Central memory CD4-positive, alpha-beta T cell (primary cell): ENCODE data around the gene ZBTB40.

Experiments used
- DNase-seq: peaks from one replicate; pipeline ENCODE4 v3.0.0; 2022

Gene ZBTB40

DNA sequence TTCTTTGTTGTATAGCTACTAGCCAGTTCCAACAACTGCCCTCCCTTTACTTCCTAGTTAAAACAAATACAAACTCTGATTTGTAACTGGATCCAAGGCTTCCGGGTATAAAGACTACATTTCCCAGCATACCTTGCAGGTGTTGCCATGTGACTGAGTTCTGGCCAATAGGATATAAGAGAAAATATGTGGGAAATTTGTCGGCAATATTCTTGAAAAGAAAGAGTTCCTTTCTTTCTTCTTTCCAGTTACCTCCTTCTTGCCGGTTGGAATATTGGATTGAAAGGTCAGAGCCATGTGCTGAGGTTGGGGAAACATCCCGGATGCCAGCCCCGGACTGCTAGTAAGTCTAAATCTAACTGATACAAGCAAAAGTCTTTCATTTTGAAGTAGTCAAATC lies 23.0 kb upstream of the ZBTB40 start:
- DNase-seq, result peak; percentile 38

GRCh38 chr1:22431965-22432364 lies 19.7 kb upstream of the ZBTB40 start:
- DNase-seq, result no peak

DNA sequence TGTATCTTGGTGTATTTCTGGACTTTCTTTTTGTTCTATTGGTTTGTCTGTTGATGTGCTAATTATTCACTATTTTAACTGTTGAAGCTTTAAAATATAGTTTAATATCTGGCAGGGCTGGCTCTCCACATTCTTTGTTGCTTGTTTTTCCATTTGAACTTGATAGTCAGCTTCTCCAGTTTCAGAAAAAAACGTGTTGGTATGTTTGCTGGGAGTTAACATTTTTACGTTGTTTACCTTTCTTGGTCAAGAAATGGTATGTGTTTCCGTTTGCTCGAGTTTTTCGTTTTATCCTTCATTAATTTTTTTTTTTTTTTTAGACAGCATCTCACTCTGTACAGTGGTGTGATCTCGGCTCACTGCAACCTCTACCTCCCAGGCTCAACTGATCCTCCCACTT lies 16.9 kb upstream of the ZBTB40 start:
- DNase-seq, result no peak

DNA sequence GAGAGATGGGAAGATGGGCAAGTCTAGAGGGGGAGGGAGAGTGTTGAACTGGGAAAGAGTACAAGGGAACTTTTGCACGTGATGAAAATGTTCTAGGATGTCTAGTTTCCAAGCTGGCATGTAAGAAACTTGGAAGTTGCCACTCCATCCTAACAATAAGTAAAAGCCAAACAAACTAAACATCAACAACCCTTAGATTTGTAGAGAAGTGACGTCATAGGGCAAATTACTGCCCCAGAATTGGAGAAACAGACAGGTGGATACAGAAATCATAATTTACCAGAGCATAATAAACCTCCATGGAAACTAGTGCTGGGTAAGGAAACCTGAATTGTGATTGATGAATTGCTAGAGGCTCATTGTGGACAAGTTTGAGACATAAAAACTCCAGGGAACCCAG lies 14.7 kb upstream of the ZBTB40 start:
- DNase-seq, result no peak

DNA sequence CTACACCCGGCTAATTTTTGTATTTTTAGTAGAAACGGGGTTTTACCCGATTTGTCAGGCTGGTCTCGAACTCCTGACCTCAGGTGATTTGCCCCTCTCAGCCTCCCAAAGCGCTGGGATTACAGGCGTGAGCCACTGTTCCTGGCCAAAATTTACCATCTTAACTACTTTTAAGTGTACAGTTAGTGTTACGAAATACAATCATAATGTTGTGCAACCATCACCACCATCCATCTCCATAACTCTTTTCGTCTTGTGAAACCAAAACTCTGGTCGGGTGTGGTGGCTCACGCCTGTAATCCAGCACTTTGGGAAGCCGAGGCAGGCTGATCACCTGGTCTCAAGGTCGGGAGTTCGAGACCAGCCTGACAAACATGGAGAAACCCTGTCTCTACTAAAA lies 14.1 kb upstream of the ZBTB40 start:
- no peak for DNase-seq

- DNase-seq, result no peak
These were observed 11.1 kb upstream of the ZBTB40 start for GRCh38 chr1:22440582-22440981.

- DNase-seq, result no peak
These were observed 9.3 kb upstream of the ZBTB40 start for GRCh38 chr1:22442212-22442894.

DNA sequence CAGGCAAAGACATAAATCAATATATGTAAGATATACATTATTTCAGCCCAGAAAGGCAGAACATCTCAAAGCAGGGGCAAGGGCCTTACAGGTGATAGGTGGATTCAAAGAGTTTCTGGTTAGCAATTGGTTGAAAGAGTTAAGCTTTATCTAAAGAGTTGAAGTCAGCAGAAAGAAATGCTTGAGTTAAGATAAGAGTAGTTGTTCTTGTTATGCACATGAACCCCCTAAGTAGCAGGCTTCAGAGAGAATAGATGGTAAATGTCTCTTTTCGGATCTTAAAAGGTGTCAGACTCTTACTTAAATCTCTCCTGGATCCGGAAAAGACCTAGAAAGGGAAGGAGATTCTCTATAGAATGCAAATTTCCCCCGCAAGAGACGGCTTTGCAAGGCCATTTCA lies 8.3 kb upstream of the ZBTB40 start:
- DNase-seq, result no peak

GRCh38 chr1:22444856-22445255 lies 6.8 kb upstream of the ZBTB40 start:
- DNase-seq, result no peak

DNA sequence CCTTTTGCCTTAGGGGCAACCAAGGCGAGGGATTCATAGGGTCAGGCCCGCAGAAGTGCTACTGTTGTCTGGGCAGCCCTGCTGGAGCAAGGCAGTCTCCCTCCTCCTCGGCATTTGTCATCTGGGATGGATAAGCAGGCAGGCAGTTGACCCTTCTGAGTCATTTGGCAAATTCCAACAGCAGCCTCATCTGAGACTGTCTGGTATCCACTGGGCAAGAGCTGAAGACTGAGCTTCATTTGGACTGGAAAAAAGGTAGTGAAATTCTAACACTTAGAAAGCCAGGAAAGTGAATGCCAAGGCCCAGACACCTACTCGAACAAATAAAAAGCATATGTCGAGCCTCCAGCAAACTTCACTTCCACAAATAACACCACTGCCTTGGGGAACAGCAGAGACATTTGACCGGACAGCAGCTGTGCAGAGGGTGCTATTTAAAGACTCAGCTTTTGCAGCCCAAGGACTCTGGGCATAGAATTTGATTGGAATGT lies 4.0 kb upstream of the ZBTB40 start:
- DNase-seq, result no peak

DNA sequence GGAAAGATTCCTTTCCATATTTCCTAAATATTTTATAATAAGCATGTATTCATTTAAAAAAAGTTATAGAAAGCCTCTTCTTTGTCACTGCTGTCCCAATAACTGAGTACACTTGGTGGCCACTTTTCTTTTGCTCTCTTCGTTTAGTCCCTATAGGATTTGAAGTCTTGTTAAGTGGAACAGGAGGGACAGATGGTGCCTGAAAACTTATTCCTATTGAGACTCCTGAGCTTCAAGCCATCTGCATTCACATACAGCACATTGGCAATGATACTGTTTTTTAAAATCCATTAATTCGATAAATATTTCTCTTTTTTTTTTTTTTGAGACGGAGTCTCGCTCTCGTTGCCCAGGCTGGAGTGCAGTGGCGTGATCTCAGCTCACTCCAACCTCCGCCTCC lies 2.0 kb upstream of the ZBTB40 start:
- DNase-seq, result no peak

DNA sequence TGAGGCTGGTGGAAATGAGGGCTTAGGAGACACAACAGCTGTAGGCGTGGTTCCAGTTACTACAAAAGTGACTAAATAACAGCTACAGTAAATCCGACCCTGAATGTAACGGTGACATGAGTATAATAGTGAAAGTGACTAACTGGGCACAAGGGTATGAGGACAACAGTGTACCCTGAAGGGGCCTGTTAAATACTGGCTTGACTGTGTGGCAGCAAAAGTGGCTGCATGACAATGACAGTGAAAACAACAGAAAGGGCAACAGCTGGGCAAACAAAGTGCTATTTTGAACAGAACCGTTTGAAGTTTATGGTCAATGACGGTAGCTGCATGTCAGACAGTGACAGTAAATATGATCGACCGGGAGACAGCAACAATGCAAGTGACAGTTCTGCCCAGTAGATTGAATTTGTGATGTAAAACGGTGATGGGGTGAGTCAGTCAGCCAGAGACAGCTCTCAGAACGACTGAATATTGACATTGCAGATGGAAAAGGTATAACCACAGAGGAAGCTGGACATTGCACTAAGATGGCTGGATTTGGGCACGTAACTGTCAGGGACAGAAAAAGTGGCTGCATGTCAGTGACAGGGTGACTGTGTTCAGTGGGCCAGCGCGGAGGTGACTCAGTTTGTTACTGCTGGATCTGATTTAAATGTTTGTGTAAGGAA lies 1.2 kb upstream of the ZBTB40 start:
- no peak for DNase-seq

- DNase-seq, result peak; percentile 33
These were observed 868 bp downstream of the ZBTB40 start for GRCh38 chr1:22452481-22452957.

DNA sequence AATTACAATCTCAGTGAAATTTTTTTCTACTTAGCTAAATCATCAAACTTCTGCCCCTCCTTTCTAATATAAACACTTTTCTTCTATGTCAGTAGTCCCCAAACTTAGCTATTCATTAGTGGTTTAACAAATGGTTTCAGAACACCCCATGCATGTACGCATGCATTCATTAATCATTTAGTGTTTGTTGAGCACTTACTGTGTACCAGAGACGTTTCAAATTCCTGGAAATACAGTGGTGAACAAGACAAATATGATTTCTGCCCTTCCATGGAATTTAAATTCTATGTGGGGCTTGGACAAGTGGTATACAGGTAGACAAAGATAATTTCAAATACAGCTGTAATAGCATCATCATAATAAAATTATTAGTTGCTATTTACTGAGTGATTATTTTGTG lies 1.5 kb downstream of the ZBTB40 start:
- no peak for DNase-seq

- DNase-seq, result no peak
These were observed 2.9 kb downstream of the ZBTB40 start for GRCh38 chr1:22454476-22455056.

DNA sequence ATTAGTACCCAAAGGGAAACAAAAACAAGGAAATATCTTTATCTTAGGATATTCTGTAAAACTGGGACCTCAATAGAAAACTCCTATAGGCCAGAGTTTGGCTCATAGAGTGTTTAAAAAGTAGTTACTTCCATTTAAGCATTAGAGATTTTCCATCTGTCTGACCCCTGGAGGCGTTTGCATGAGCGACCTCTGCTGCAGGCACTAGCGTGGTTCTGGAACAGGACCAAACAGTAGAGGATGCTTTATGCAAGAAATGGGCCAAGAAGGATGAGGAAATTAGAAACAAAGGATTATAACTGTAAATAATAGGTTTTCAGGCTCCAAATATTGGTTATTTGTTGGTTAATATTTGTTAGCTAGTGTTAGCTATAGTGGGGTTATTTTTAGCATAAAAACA lies 5.7 kb downstream of the ZBTB40 start:
- DNase-seq, result no peak

DNA sequence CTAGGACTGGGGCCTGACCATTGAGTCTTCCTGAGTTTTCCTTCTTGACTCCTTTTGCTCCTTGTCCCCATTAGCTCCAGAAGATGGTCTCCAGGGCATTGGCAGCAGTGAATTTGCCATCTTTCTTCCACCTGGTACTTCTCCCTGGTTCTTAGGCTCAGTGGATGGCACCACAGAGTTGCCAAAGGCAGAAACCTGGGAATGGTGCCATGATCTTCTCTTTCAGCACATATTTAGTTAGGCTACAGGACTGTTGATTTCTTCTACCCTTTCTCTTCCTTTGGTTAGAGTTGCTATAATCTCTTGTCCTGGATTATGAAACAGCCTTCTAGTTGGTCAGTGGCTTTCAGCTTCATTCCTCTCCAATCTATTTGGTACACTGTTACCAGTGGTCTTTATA lies 6.2 kb downstream of the ZBTB40 start:
- DNase-seq, result no peak

GRCh38 chr1:22461100-22461499 lies 9.4 kb downstream of the ZBTB40 start:
- DNase-seq, result no peak

DNA sequence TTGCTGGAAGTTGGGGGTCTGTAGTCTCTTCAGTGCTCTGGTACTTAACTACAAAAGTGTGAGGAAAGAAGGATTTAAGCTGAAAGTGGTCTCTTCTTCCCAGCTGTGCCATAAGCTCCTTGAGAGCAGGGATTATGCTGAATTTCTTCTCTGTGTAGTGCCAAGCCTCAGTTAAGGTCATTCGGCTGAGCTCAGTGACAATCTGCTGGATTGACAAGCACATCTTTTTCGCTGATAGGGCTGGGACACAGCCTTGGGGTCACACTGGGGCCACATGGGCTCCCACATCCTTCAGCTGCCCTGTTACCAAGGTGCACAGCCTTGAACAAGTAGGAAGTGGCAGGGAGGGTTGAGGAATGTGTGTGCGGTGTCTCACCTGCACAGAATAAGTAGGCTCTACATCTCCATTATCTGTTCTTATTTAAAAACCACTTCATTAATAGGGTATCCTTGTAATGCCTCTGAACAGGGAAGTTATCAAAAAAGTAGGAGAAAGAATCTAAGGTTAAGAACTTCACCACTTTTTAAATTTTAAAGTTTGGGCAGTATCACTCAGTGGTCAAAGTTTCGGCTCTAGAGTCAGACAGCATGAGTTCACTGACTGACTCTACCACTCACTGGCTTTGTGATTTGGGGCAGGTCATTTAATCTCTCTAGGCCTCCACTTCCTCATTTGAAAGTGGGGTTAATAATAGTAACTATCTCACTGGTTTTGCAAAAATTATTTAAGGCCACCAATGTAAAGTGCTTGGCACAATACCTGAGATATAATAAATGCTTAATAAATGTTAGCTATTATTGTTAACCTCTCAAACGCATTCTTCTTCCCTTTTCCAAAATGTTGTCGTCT lies 10.3 kb downstream of the ZBTB40 start:
- DNase-seq, result no peak

GRCh38 chr1:22462928-22463327 lies 11.3 kb downstream of the ZBTB40 start:
- DNase-seq, result no peak

DNA sequence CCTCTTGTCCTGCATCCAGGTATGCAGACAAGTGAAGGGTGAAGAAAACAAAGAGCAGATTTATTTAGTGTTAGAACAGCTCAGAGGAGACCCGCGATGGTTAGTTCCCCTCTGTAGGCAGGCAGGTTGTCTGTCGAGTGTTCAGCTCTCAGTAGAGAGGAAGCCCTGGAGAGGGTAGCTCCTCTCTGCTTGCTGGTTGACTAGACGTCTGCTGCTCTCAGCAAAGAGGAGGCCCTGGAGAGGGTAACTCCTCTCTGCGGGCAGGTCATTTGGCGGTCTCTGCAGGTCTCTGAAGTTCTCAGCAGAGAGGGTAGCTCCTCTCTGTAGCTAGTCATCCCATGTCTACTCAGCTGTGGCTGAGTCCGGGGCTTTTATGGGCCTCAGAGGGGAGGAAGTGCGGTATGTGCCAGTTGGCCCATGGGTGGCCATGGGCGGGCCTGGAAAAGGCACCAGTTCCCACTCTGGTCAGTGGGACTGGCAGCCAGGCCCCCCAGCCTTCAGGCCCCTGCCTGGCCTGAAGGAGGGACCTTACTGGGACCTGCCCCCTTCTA lies 13.4 kb downstream of the ZBTB40 start:
- DNase-seq, result no peak

GRCh38 chr1:22465671-22466070 lies 14.0 kb downstream of the ZBTB40 start:
- DNase-seq, result no peak

GRCh38 chr1:22470227-22470626 lies 18.6 kb downstream of the ZBTB40 start:
- DNase-seq, result no peak
